HCT116 (cell line): Measurements from ENCODE around the gene GLA. TPM values are rescaled to one million over a fixed set of nuclear protein-coding genes. Genes with fewer than 3 reads are reported as not detected.

Experiments
- ATAC-seq: fragments of 200-7000 bp; cut with Tn5 transposase; 2 replicates; pipeline ENCODE4 v1.9.1; 2020; ENCODE audit warnings: mild to moderate bottlenecking, moderate library complexity
- BruUV-seq: library from RNA; stranded (reverse); fragments of 400-500 nt; replicated peaks from 2 replicates; lab custom pipeline; 2021; lab: Mats Ljungman, UMichigan
- CTCF ChIA-PET: fragments of 300-600 bp; sonication (Branson Sonifier 250); formaldehyde crosslinking; loops from one replicate; lab custom pipeline; 2021; ENCODE audit warnings: antibody characterized with exemption; lab: Charles Lee
- POLR2A ChIA-PET: fragments of 300-600, 350-600 bp; sonication (Branson Sonifier 250); formaldehyde crosslinking; loops from one replicate; lab custom pipeline; 2021; ENCODE audit warnings: antibody characterized with exemption; lab: Charles Lee
- RAD21 ChIA-PET, 2 experiments: fragments of 300-600 bp; sonication (Branson Sonifier 250); formaldehyde crosslinking; loops; one replicate each; lab custom pipeline; 2023; ENCODE audit warnings: low total read pairs in 2 of 2; ENCODE audit not compliant: uncharacterized antibody in 2 of 2, unreplicated experiment in 2 of 2, low non-redundant PET in 1 of 2; lab: Charles Lee
- DNase-seq: peaks from one replicate; pipeline ENCODE4 v3.0.0-alpha.2; 2010; ENCODE audit warnings: low read depth, low spot score
- H2AFZ ChIP-seq: fragments of 200-600 bp; shearing (Covaris generic), sonication (generic); 2 replicates; pipeline ENCODE4 v1.6.1; 2017; ENCODE audit warnings: low read depth, mixed run types, mixed read lengths, antibody characterized with exemption, low read length; ENCODE audit not compliant: poor library complexity, severe bottlenecking
- H3K27ac ChIP-seq: 2 replicates; pipeline ENCODE4 v1.5.1; 2012; ENCODE audit warnings: low read depth, low read length
- H3K27me3 ChIP-seq: fragments of 200-600 bp; sonication (generic); 2 replicates; pipeline ENCODE4 v1.6.1; 2016; ENCODE audit warnings: mixed run types, low read length, mixed read lengths; ENCODE audit not compliant: insufficient read depth
- H3K36me3 ChIP-seq, 2 experiments: fragments of 200-500 bp in 1 of 2; fragments of 200-600 bp in 1 of 2; sonication (Bioruptor generic) in 1 of 2; sonication (generic) in 1 of 2; 2 replicates each; pipeline versions ENCODE4 v1.5.1 to v1.6.1; 2014 to 2016; ENCODE audit warnings: low read length in 2 of 2, inconsistent platforms in 1 of 2, mixed read lengths in 1 of 2, mixed run types in 1 of 2; ENCODE audit not compliant: insufficient read depth in 2 of 2, control insufficient read depth in 1 of 2
- H3K4me1 ChIP-seq, 2 experiments: fragments of 200-600 bp in 1 of 2; sonication (generic) in 1 of 2; 2 replicates each; pipeline versions ENCODE4 v1.5.1 to v1.6.1; 2012 to 2017; ENCODE audit warnings: low read length in 2 of 2, inconsistent platforms in 1 of 2, mild to moderate bottlenecking in 1 of 2, mixed read lengths in 1 of 2, mixed run types in 1 of 2, moderate library complexity in 1 of 2; ENCODE audit not compliant: insufficient read depth in 2 of 2, control insufficient read depth in 1 of 2
- H3K4me2 ChIP-seq: fragments of 200-600 bp; sonication (generic); 2 replicates; pipeline ENCODE4 v1.6.1; 2017; ENCODE audit warnings: mixed run types, low read length, mixed read lengths
- H3K4me3 ChIP-seq, 2 experiments: fragments of 200-600 bp in 1 of 2; sonication (generic) in 1 of 2; replicated peaks in 1 of 2; 2 replicates each; pipeline ENCODE4 v1.5.1; 2011 to 2016; ENCODE audit warnings: low read length in 2 of 2, control low read depth in 1 of 2, low read depth in 1 of 2, mild to moderate bottlenecking in 1 of 2, mixed read lengths in 1 of 2, mixed run types in 1 of 2
- H3K79me2 ChIP-seq: fragments of 200-600 bp; sonication (generic); 2 replicates; pipeline ENCODE4 v1.6.1; 2017; ENCODE audit warnings: mild to moderate bottlenecking, mixed run types, low read length, moderate library complexity, mixed read lengths; ENCODE audit not compliant: insufficient read depth
- H3K9ac ChIP-seq: fragments of 200-600 bp; sonication (generic); 2 replicates; pipeline ENCODE4 v1.6.1; 2016; ENCODE audit warnings: low read length, mixed read lengths
- H3K9me2 ChIP-seq: fragments of 200-600 bp; sonication (generic), shearing (Covaris generic); 2 replicates; pipeline ENCODE4 v1.6.1; 2017; ENCODE audit warnings: mixed run types, mild to moderate bottlenecking, moderate library complexity; ENCODE audit not compliant: insufficient read depth
- H3K9me3 ChIP-seq, 2 experiments: fragments of 200-500 bp in 1 of 2; fragments of 200-600 bp in 1 of 2; sonication (Bioruptor generic) in 1 of 2; sonication (generic) in 1 of 2; 2 replicates each; pipeline ENCODE4 v1.6.1; 2014 to 2017; ENCODE audit warnings: low read length in 2 of 2, mixed read lengths in 2 of 2, inconsistent platforms in 1 of 2, low read depth in 1 of 2, mild to moderate bottlenecking in 1 of 2, mixed run types in 1 of 2, moderate library complexity in 1 of 2; ENCODE audit not compliant: control insufficient read depth in 1 of 2, insufficient read depth in 1 of 2
- H4K20me1 ChIP-seq: fragments of 200-600 bp; sonication (generic), shearing (Covaris generic); 2 replicates; pipeline ENCODE4 v1.6.1; 2017; ENCODE audit warnings: mixed run types, mild to moderate bottlenecking, moderate library complexity; ENCODE audit not compliant: insufficient read depth
- ATF3 ChIP-seq: IDR thresholded peaks from 2 replicates; pipeline ENCODE4 v1.6.1; 2012
- CEBPB ChIP-seq: IDR thresholded peaks from 2 replicates; pipeline ENCODE4 v1.6.1; 2012; ENCODE audit warnings: low read depth
- CTCF ChIP-seq, 3 experiments: fragments of 200-600 bp in 1 of 3; sonication (generic) in 1 of 3; IDR thresholded peaks in 2 of 3; conservative IDR thresholded peaks in 1 of 3; 2 replicates each; pipeline ENCODE4 v1.5.1; 2012 to 2017; ENCODE audit warnings: low read depth in 2 of 3, low read length in 2 of 3, antibody characterized with exemption in 1 of 3, borderline replicate concordance in 1 of 3, control low read depth in 1 of 3, mild to moderate bottlenecking in 1 of 3, mixed read lengths in 1 of 3, mixed run types in 1 of 3, moderate library complexity in 1 of 3; ENCODE audit not compliant: insufficient read depth in 1 of 3
- ELF1 ChIP-seq: IDR thresholded peaks from 2 replicates; pipeline ENCODE4 v1.6.1; 2012; ENCODE audit warnings: low read depth, borderline replicate concordance
- EZH2 ChIP-seq: fragments of 200-600 bp; sonication (generic); IDR thresholded peaks from 2 replicates; pipeline ENCODE4 v1.6.1; 2017; ENCODE audit warnings: antibody characterized with exemption, mixed run types
- EZH2phosphoT487 ChIP-seq: fragments of 200-600 bp; IDR thresholded peaks from 2 replicates; pipeline ENCODE4 v1.6.1; 2018; ENCODE audit warnings: antibody characterized with exemption, borderline replicate concordance
- FOSL1 ChIP-seq: IDR thresholded peaks from 2 replicates; pipeline ENCODE4 v1.6.1; 2012; ENCODE audit warnings: low read depth
- MAX ChIP-seq: IDR thresholded peaks from 2 replicates; pipeline ENCODE4 v1.6.1; 2012
- POLR2A ChIP-seq: IDR thresholded peaks from 2 replicates; pipeline ENCODE4 v1.7.0; 2011; ENCODE audit warnings: borderline replicate concordance; ENCODE audit not compliant: insufficient read depth, insufficient read length; ENCODE audit errors: extremely low read depth
- RAD21 ChIP-seq: IDR thresholded peaks from 2 replicates; pipeline ENCODE4 v1.6.1; 2012; ENCODE audit warnings: low read depth, mild to moderate bottlenecking
- REST ChIP-seq: IDR thresholded peaks from 2 replicates; pipeline ENCODE4 v1.6.1; 2012; ENCODE audit warnings: low read depth
- TCF7L2 ChIP-seq: IDR thresholded peaks from 2 replicates; pipeline ENCODE4 v1.7.0; 2011; ENCODE audit warnings: borderline replicate concordance, inconsistent platforms; ENCODE audit not compliant: insufficient read depth, insufficient read length; ENCODE audit errors: extremely low read depth
- ZBTB33 ChIP-seq: IDR thresholded peaks from 2 replicates; pipeline ENCODE4 v1.6.1; 2011; ENCODE audit warnings: mild to moderate bottlenecking, low read length, moderate library complexity; ENCODE audit not compliant: insufficient replicate concordance; ENCODE audit errors: extremely low read depth
- intact Hi-C: fragments of 100-400 bp; cut with micrococcal nuclease; formaldehyde crosslinking; loops from 2 replicates; pipeline ENCODE4 v1.10.0; 2022
- total RNA-seq: library from RNA; stranded (reverse); gene quantifications from one replicate; pipeline ENCODE4 v1.2.1, GENCODE V29; 2021; ENCODE audit not compliant: unreplicated experiment

Gene GLA
- total RNA-seq, 1 experiment from 2014 or later = 40.8 TPM

GRCh38 chrX:101450085-101450484 is 42.4 kb upstream of the GLA start:
- BruUV-seq = no TSS peak
- Histone ChIP-seq H2AFZ (no peak overlapping the region), H3K36me3 (no peaks in the 10 kb centered on the region), H3K4me2 (no peak overlapping the region), H3K79me2 (no peaks in the 10 kb centered on the region), H3K9me2 (no peaks in the 10 kb centered on the region), H3K27me3 (no peaks in the 10 kb centered on the region), H3K4me1 (no peaks in the 10 kb centered on the region), H4K20me1 (no peaks in the 10 kb centered on the region), H3K9ac (no peak overlapping the region), H3K9me3 (no peaks in the 10 kb centered on the region), H3K27ac (no peak overlapping the region), H3K4me3 (no peak overlapping the region)
- no peak for ATAC-seq
- ChIA-PET RAD21 (no interaction called here), POLR2A (no interaction called here), CTCF (no interaction called here)
- intact Hi-C loops = no loop called here
- DNase-seq = no peak
- TF ChIP-seq RAD21 = no peak

- ChIA-PET POLR2A (no interaction called here), CTCF (no interaction called here)
- no TSS peak for BruUV-seq
- TF ChIP-seq EZH2phosphoT487 (no peak), ZBTB33 (no peak), REST (no peak), ATF3 (no peak), CEBPB (no peak), TCF7L2 (no peak), ELF1 (no peak), MAX (no peak), POLR2A (no peak), FOSL1 (no peak), CTCF (IDR thresholded peaks at IDR 0.05 in 2 of 3, conservative IDR thresholded peaks at IDR 0.05 in 1 of 3; ENCODE audit: borderline replicate concordance in 1 of 3, insufficient read depth in 1 of 3, low read depth in 2 of 3, low read length in 2 of 3) (no peak), EZH2 (no peak)
Observed at GRCh38 chrX:101449279-101449678, 41.6 kb upstream of the GLA start.

More at GRCh38 chrX:101449279-101449678, 41.6 kb upstream of the GLA start:
- Histone ChIP-seq H3K27me3 (no peaks in the 10 kb centered on the region), H3K9me3 (no peaks in the 10 kb centered on the region), H3K4me2 (no peak overlapping the region), H3K4me1 (no peaks in the 10 kb centered on the region), H3K4me3 (no peak overlapping the region), H4K20me1 (no peaks in the 10 kb centered on the region), H3K27ac (no peak overlapping the region), H3K9me2 (no peaks in the 10 kb centered on the region), H3K9ac (no peak overlapping the region), H2AFZ (no peak overlapping the region), H3K79me2 (no peaks in the 10 kb centered on the region), H3K36me3 (no peaks in the 10 kb centered on the region)
- RAD21 ChIA-PET = no interaction called here
- DNase-seq (no peak), ATAC-seq (no peak)
- intact Hi-C loops = no loop called here
